A673 (cell line): ENCODE measurements around the gene PARP9.

ENCODE experiments used
- EZH2 ChIP-seq: fragments of 200-600 bp; sonication (generic); IDR thresholded peaks from 2 replicates; pipeline ENCODE4 v1.6.1; 2017; ENCODE audit warnings: borderline replicate concordance, low read depth, mild to moderate bottlenecking, mixed read lengths, antibody characterized with exemption, low read length; ENCODE audit not compliant: poor library complexity, severe bottlenecking
- TF ChIP-seq, protein P1 (sequence below): fragments of 300-800, 200-600 bp; sonication (generic); conservative IDR thresholded peaks from 2 replicates; pipeline ENCODE4 v1.5.1; 2017; ENCODE audit warnings: low read depth, mild to moderate bottlenecking, antibody characterized with exemption, low read length, moderate library complexity, mixed read lengths

DNA sequence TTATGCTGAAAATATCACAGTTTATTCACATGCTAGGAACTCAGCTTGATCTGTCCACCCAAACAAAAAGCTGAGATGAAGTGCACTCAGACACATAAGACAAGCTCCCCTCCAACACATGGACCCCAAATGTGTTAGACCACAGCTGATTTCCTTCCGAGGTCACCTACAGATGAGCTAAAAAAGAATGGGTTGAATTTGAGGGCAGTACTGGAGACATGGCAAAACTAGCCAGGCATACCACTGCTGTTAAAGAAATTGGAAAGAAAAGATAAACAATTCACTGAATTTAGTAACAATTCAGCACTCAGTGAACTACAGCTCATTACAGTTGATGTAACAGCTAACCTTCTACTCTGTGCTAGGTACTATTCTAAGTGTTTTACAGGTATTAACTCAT, 15.5 kb downstream of the PARP9 start:
- TF ChIP-seq, protein P1, sequence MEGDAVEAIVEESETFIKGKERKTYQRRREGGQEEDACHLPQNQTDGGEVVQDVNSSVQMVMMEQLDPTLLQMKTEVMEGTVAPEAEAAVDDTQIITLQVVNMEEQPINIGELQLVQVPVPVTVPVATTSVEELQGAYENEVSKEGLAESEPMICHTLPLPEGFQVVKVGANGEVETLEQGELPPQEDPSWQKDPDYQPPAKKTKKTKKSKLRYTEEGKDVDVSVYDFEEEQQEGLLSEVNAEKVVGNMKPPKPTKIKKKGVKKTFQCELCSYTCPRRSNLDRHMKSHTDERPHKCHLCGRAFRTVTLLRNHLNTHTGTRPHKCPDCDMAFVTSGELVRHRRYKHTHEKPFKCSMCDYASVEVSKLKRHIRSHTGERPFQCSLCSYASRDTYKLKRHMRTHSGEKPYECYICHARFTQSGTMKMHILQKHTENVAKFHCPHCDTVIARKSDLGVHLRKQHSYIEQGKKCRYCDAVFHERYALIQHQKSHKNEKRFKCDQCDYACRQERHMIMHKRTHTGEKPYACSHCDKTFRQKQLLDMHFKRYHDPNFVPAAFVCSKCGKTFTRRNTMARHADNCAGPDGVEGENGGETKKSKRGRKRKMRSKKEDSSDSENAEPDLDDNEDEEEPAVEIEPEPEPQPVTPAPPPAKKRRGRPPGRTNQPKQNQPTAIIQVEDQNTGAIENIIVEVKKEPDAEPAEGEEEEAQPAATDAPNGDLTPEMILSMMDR, result no peak
- no peak for TF ChIP-seq EZH2
